ENCODE data around the gene KRTAP2-4.
"Not testable (repeated sequence)": the region's sequence is repeated elsewhere in the genome, so short reads cannot be mapped to it uniquely, and the experiment has no call there.

The KRTAP2-4 gene, protein sequence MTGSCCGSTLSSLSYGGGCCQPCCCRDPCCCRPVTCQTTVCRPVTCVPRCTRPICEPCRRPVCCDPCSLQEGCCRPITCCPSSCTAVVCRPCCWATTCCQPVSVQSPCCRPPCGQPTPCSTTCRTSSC

DNA sequence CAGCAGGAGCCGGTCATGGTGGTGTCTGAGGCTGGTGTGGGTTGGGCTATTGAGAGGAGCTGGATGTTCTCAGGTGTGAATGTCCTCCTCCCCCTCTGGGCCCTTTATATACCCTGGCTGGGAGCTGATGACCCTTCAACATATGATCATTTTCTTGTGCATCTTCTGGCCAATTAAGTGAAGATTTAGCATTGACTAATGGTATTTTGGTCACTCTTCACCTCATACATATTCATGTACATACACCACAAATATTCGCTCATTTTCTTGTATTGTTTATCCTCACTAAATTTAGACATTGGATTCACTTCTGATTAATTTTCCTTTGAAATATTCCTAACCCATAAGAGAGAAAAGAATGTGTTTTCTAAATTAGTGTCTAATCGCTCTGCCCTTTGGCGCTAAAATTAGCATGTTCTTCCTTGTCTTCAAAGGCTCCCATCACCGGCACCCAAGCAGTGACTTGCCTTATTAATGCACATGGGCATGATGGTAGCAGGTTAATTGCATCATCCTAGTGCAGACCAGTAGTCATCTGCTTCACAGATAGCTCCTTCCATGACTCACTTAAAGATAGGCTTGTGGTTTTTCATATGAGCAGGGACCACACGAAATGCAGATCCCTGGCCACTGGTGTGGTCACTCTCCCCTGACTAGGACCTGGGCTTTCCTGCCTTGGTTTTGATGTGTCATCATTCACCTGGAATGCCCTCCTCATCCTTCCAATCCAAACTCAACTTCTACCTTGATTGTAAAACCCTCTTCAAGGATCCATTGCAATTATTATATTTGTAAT is at the start of gene KRTAP2-4:
TSS of gene KRTAP2-4 (minus strand) at position 51 of the 796 bp plus-strand sequence. CDS start at position 17, 34 bp downstream.
- no peak for DNase-seq (ENCODE audit: low read depth)

DNA sequence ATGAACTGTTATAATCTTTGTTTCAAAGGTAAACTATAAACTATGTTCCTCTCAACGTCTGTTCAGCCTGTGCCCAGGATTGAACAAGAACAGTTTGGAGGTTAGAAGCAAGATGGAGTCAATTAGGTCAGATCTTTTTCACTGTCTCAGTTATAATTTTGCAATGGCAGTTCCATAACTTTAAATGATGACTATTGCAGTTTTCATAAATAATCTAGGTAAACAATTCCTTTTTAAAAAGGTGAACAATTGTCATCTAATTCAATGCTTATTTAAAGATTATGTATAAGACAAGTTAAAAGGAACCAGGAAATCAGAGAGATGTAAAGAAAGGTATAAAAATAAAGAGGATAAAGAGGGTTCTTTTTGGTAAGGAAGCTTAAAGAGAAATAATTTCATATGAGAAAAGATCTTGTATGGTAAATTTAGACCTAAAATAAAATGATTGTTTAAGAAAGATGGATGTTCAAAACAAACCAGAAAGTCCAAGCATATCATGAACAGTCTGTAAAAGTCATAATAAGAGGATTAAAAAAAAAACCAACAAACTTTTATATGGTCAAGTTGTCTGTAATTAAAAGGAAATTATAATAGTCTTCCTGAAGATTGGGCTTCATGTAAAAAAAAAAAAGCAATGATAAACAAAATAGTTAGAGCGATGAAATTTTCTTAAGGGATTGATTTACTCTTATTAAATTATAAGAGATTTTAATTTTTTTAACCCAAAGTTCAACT is 45.6 kb upstream of the KRTAP2-4 start:
- DNase-seq (ENCODE audit: low read depth), result no peak

DNA sequence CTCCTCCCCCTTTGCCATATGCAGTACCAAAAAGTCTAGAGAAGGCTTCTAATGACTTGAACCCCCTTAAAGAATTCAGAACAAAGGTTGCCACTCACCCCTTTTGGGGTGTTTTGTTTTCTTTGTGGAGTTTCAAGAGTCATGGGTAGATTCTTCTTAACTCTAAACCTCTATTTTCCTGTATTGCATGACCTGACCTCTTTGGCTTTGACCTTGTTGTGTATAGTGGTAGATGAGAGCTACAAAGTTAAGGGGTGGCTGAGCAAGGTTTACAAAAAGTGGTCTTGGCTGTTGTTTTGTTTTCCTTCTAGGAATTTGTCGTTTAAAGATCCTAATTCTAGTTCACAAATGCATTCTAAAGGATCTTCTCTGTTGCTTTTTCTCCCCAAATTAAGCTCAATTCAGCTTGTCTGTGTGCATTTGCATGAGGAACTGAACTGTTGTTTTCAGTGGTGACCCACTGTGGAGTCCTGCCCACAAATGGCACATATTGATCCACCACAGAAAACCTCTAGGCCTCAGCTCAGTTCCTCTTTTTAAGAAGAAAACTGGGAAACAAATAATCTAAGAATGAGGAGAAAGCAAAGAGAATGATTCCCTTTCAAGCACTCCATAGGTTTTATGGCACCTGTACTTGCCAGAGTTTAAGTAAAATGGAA is 43.2 kb upstream of the KRTAP2-4 start:
- DNase-seq (ENCODE audit: low read depth), result not testable (repeated sequence)

DNA sequence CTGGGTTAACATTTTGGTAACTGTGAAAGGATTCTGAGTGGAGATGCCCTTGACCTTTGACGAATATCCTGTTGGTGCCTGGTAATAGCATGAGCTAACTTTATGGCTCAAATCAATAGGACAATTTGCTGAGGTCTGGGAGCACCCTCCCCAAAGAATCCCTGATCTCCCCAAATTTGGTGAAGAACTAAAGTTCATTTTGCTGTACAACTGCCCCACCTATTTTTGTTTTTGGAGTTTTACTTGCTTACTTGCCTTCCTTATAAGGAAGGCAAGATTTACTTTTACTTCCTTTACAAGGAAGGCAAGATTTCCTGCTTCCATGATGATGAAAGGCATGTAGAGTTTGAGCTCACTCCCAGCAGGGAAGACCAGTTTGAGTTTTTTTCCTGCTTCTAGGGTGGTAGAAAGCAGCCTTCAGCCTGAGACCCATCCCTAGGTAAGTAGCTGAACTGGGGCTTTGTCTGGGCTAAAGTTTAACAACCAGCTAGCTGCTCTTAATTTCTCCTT is 42.3 kb upstream of the KRTAP2-4 start:
- no peak for DNase-seq (ENCODE audit: low read depth)

DNA sequence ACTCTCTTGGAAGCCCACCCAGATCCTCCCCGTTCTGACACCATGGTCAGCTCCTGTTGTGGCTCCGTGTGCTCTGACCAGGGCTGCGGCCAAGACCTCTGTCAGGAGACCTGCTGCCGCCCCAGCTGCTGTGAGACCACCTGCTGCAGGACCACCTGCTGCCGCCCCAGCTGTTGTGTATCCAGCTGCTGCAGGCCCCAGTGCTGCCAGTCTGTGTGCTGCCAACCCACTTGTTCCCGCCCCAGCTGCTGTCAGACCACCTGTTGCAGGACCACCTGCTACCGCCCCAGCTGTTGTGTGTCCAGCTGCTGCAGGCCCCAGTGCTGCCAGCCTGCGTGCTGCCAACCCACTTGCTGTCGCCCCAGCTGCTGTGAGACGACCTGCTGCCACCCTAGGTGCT is 39.7 kb upstream of the KRTAP2-4 start, which contains the start of gene KRTAP4-9:
TSS of gene KRTAP4-9 (plus strand) at position 43 of the 400 bp plus-strand sequence. CDS start at position 43, 0 bp downstream.
- DNase-seq (ENCODE audit: low read depth), result not testable (repeated sequence)

DNA sequence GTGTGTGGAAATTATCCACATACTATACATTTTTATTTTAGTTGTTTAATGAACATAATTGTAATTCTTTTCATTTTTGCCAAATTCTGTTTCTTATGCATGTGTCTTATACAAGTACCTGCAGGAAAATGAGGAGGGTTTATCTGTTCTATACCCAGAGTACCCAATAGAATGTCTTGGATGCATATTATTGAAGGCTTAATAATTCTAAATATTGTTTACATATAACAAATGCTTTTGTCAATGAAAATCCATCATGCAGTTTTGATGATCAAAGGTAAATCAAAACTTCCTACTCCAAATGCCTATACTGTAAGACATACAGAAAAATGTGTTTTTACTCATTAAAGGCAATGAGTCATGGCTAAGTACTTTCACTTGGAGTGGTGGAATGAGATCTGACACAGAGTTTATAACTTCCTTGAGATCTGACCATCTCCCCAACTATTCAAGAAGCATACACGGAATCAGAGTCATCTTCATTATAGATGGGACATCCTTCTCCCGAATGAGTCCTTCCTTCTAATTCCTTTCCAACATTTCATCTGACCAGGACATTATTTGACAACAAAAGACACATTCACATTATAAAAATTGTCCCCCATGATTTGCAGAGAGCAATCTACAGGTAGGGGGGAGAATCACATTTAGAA is 38.8 kb upstream of the KRTAP2-4 start:
- not testable (repeated sequence) for DNase-seq (ENCODE audit: low read depth)

DNA sequence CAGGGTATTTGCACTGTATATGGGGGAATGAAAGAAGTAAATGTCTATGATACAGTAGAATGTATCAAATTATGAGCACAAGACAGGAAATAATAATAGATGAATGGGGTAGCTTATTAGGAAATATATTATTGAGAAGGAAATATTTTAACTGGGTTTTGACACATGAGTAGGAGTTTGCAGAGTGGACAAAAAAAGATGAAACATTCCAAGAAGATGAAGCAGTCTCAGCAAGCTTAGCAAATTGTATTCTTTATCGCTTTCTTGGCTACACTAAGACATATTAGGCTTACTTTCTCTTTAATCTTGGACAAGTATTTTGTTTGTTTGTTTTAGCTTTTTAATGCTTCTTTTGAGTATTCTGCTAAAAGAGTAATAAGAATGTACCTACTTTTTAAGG is 38.2 kb upstream of the KRTAP2-4 start:
- no peak for DNase-seq (ENCODE audit: low read depth)

DNA sequence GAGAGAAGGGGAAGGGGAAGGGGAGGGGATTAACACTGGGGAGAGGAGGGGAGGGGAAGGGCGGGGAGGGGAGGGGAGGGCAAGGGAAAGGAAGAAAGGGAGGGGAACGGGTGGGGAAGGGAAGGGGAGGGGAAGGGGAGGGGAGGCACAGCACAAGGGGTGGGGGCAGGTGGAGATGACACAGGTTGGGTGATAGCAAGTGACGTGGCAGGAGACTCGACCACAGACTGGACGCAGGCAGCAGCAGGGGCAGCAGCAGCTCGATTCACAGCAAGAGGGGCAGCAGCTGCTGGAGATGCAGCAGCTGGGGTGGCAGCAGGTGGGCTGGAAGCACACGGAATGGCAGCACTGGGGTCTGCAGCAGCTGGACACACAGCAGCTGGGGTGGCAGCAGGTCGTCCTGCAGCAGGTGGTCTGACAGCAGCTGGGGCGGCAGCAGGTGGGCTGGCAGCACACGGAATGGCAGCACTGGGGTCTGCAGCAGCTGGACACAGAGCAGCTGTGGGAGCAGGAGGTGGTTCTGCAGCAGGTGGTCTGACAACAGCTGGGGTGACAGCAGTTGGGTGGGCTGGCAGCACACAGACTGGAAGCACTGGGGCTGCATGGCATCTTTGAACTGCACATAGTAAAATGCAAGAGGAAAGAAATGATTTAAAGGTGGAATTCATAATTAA is 36.0 kb upstream of the KRTAP2-4 start, which contains the start of gene KRTAP4-16:
TSS of gene KRTAP4-16 (minus strand) at position 624 of the 674 bp plus-strand sequence. CDS start at position 624, 0 bp downstream.
- no peak for DNase-seq (ENCODE audit: low read depth)

DNA sequence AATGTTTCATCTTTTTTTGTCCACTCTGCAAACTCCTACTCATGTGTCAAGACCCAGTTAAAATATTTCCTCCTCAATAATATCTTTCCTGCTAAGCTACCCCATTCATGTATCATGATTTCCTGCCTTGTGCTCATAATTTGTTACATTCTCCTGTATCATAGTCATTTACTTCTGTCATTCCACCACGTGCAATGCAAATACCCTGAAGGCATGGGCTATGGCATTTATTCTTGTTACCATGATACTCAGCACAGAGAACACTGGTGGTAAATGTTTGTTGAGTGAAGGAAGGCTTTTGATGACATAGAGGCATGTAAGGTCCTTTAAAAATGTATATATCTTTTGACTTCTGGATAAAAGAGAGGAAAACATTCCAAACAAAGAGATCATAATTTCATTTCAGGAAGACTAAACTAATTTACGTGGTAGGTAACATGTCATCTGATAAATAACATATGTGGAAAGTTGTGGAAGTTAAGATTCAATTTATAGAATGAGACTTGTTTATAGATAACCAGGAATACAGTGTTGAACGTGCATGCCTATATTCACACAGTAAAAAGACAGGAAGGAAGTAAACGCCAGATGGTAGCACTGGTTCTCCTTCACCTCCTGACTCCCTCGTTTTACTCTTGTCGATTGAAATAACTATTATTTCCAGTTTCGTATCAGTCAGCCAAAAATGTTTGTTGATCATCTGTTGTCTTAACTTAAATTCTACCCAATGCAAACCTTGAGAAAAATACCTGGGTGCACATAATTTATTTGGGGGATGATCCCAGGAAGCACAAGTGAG is 34.2 kb upstream of the KRTAP2-4 start:
- not testable (repeated sequence) for DNase-seq (ENCODE audit: low read depth)

DNA sequence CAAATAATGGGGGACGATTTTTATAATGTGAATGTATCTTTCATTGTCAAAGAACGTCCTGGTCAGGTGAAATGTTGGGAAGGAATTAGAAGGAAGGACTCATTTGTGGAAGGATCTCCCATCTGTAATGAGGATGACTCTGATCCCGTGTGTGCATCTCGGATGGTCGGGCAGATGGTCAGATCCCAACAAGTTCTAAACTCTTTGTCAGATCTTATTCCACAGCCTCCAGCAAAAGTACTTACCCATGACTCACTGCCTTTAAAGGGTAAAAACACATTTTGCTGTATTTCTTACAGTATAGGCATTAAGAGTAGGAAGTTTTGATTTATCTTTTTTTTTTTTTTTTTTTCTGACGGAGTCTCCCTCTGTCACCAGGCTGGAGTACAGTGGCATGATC is 32.8 kb upstream of the KRTAP2-4 start:
- DNase-seq (ENCODE audit: low read depth), result no peak

DNA sequence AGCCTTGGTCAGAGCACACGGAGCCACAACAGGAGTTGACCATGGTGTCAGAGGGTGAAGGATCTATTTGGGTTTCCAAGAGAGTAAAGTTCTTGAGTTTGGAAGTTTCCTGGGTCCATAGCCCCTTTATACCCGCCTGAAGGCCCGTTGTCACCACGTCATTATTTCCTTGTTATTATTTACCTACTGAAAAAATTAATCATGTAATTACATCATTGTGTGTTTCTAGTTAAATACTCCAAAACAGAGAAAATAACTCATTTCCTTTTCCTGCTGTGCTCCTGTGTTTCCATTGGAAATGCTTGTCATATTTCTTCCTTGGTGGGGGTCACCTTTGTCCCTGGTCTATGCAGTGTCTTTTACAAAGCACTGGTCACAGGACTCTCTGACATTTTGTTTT is 32.4 kb upstream of the KRTAP2-4 start, which contains the start of gene KRTAP4-8:
TSS of gene KRTAP4-8 (minus strand) at position 101 of the 400 bp plus-strand sequence. CDS start at position 43, 58 bp downstream.
- no peak for DNase-seq (ENCODE audit: low read depth)

DNA sequence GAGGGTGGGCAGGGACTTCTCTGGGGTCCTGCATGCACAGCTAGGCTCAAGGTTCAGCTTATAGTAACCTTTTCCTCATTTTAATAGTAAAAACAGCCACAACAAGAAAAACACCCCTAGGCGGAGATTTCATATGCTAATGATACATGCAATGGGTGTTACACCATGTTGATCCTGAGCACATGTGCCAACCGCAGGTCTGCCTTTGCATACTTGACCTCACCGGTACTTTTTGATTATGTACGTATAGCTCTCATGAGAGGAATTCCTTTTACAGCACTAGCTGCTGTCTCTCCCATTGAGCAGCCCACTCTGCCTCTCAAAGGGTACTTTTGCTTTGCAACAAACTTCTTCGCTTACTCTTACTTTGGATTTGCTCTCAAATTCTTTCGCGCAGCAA is 30.4 kb upstream of the KRTAP2-4 start:
- DNase-seq (ENCODE audit: low read depth), result no peak

DNA sequence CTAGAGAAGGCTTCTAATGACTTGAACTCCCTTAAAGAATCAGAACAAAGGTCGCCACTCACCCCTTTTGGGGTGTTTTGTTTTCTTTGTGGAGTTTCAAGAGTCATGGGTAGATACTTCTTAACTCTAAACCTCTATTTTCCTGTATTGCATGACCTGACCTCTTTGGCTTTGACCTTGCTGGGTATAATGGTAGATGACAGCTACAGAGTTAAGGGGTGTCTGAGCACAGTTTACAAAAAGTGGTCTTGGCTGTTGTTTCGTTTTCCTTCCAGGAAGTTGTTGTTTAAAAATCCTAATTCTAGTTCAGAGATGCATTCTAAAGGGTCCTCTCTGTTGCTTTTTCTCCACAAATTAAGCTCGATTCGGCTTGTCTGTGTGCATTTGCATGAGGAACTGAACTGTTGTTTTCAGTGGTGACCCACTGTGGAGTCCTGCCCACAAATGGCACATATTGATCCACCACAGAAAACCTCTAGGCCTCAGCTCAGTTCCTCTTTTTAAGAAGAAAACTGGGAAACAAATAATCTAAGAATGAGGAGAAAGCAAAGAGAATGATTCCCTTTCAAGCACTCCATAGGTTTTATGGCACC is 23.2 kb upstream of the KRTAP2-4 start:
- DNase-seq (ENCODE audit: low read depth), result not testable (repeated sequence)

DNA sequence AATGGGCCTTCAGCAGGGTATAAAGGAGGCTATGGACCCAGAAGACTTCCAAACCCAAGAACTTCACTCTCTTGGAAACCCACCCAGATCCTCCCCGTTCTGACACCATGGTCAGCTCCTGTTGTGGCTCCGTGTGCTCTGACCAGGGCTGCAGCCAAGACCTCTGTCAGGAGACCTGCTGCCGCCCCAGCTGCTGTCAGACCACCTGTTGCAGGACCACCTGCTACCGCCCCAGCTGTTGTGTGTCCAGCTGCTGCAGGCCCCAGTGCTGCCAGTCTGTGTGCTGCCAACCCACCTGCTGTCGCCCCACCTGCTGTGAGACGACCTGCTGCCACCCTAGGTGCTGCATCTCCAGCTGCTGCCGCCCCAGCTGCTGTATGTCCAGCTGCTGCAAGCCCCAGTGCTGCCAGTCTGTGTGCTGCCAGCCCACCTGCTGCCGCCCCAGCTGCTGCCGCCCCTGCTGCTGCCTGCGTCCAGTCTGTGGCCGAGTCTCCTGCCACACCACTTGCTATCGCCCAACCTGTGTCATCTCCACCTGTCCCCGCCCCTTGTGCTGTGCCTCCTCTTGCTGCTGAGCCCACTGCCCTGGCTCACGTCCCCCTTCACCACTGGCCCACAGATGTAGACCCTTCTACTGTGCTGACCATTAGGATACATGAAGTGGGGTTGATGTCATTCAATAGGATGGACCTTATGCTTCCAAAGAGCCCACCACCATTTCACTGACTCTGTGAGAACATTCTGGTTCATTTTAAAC is 18.6 kb upstream of the KRTAP2-4 start, which contains the start of gene KRTAP4-7:
TSS of gene KRTAP4-7 (plus strand) at position 51 of the 757 bp plus-strand sequence. CDS start at position 108, 57 bp downstream.
- DNase-seq (ENCODE audit: low read depth), result not testable (repeated sequence)

DNA sequence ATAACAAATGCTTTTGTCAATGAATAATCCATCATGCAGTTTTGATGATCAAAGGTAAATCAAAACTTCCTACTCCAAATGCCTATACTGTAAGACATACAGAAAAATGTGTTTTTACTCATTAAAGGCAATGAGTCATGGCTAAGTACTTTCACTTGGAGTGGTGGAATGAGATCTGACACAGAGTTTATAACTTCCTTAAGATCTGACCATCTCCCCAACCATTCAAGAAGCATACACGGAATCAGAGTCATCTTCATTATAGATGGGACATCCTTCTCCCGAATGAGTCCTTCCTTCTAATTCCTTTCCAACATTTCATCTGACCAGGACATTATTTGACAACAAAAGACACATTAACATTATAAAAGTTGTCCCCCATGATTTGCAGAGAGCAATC is 17.7 kb upstream of the KRTAP2-4 start:
- DNase-seq (ENCODE audit: low read depth), result not testable (repeated sequence)

DNA sequence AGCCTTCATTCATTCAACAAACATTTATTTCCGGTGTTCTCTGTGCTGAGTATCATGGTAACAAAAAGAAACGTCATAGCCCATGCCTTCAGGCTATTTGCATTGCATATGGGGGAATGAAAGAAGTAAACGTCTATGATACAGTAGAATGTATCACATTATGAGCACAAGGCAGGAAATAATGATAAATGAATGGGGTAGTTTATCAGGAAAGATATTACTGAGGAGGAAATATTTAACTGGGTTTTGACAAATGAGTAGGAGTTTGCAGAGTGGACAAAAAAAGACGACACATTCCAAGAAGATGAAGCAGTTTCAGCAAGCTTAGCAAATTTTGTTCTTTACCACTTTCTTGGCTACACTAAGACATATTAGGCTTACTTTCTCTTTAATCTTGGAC is 16.9 kb upstream of the KRTAP2-4 start:
- no peak for DNase-seq (ENCODE audit: low read depth)

DNA sequence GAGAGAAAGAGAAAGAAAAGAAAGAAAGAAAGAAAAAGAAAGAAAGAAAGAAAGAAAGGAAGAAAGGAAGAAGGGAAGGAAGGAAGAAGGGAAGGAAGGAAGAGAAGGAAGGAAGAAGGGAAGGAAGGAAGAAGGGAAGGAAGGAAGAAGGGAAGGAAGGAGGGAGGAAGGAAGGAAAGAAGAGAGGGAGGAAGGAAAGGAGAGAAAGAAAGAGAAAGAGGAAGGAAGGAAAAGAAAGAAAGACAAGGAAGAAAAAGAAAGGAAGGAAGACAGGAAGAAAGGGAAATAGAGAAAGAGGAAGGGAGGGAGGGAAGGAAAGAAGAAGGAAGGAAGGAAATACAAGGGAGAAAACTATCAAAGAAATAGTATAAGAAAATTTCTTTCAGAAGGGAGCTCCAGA is 11.1 kb upstream of the KRTAP2-4 start:
- DNase-seq (ENCODE audit: low read depth), result no peak

DNA sequence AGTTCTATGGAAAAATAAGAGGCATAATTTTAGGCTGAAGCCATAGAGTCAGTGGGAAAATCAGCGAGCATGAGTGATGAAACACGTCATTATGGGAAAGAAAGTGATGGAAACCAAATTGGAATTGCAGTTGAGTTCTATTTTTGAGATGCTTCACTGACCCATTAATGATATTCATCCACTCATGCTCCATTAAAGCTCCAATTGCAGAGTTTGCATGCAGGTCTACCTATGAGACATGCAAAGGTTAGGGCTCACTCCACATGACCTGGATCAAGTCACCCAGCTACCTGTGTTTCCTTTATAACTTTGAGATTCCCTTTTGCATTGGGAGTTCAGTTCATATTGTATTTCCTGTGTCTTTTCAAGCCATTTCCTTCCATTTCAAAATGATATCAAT is 8.0 kb upstream of the KRTAP2-4 start:
- no peak for DNase-seq (ENCODE audit: low read depth)
